Tibial nerve (tissue), 3 donors: ENCODE measurements around the gene NOVA2.

Source experiments
- POLR2A ChIP-seq, 2 donors: fragments of 450-650 bp; IDR thresholded peaks; one replicate each; pipeline ENCODE4 v1.6.1; 2017; ENCODE audit warnings: antibody characterized with exemption in 2 of 2, mild to moderate bottlenecking in 2 of 2, moderate library complexity in 2 of 2
- TF ChIP-seq, protein P1 (sequence below), 5 experiments: fragments of 200-600 bp in 3 of 5; fragments of 450-650 bp in 2 of 5; sonication (generic) in 3 of 5; IDR thresholded peaks; one replicate each; pipeline ENCODE4 v1.5.1; 2016 to 2019; ENCODE audit warnings: antibody characterized with exemption in 5 of 5, mild to moderate bottlenecking in 3 of 5, moderate library complexity in 2 of 5

- TF ChIP-seq, protein P1, sequence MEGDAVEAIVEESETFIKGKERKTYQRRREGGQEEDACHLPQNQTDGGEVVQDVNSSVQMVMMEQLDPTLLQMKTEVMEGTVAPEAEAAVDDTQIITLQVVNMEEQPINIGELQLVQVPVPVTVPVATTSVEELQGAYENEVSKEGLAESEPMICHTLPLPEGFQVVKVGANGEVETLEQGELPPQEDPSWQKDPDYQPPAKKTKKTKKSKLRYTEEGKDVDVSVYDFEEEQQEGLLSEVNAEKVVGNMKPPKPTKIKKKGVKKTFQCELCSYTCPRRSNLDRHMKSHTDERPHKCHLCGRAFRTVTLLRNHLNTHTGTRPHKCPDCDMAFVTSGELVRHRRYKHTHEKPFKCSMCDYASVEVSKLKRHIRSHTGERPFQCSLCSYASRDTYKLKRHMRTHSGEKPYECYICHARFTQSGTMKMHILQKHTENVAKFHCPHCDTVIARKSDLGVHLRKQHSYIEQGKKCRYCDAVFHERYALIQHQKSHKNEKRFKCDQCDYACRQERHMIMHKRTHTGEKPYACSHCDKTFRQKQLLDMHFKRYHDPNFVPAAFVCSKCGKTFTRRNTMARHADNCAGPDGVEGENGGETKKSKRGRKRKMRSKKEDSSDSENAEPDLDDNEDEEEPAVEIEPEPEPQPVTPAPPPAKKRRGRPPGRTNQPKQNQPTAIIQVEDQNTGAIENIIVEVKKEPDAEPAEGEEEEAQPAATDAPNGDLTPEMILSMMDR (IDR thresholded peaks at IDR 0.05) = no peak
- TF ChIP-seq POLR2A (IDR thresholded peaks at IDR 0.05) = no peak
These were observed 32.7 kb upstream of the NOVA2 start for GRCh38 chr19:46006411-46006810.
